LNCAP (cell line): ENCODE results near the gene AZU1.

Source experiments
- TF ChIP-seq, protein P1 (sequence below): fragments of 450-650 bp; IDR thresholded peaks from 2 replicates; pipeline ENCODE4 v1.5.1; 2017; ENCODE audit warnings: mild to moderate bottlenecking

Gene AZU1

DNA sequence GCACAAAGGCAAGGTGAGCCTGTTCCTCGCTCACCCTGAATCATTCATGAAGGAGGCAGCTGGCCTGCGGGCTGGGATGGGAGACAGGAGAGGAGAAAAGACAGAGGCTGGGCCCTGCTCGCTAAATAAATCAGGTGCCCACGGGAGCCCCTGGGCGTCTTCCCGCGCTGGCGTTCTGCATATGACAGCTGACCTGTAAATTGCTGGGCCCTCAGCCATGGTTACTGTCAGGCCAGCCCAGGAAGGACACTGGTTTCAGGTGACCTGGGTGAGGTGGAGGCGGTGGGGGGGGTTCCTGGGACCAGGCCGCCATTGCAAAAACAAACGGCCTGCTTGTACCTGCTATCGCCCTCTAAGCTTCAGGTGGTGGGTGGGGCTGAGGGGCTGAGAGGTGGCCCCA, 33.8 kb upstream of the AZU1 start:
- TF ChIP-seq, protein P1, sequence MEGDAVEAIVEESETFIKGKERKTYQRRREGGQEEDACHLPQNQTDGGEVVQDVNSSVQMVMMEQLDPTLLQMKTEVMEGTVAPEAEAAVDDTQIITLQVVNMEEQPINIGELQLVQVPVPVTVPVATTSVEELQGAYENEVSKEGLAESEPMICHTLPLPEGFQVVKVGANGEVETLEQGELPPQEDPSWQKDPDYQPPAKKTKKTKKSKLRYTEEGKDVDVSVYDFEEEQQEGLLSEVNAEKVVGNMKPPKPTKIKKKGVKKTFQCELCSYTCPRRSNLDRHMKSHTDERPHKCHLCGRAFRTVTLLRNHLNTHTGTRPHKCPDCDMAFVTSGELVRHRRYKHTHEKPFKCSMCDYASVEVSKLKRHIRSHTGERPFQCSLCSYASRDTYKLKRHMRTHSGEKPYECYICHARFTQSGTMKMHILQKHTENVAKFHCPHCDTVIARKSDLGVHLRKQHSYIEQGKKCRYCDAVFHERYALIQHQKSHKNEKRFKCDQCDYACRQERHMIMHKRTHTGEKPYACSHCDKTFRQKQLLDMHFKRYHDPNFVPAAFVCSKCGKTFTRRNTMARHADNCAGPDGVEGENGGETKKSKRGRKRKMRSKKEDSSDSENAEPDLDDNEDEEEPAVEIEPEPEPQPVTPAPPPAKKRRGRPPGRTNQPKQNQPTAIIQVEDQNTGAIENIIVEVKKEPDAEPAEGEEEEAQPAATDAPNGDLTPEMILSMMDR: no peak

DNA sequence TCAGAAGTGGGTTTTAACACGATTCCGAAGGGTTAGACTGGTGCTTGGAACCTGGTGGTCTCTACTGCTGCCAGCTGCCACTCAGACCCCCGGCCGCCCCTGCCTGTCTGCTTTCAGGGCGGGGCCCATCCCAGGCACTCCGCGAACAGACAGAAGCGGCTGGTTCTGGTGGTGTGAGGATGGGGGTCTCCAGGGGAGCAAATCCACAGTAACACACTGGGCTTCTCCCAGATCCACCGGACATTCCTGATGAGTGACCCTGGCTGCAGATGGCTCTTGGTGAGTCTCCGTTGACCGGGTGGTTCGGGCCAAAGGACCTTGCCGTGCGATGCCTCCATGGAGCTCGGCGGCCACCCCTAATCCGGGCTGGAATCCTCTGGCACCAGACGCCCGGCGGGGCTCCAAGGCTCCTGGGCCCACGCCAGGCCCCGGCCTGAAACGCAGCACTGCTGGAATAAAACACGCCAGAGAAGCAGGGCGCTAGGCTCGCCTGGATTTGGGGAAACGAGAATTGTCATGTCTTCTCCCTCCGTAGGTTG, 32.5 kb upstream of the AZU1 start:
- TF ChIP-seq, protein P1: no peak

DNA sequence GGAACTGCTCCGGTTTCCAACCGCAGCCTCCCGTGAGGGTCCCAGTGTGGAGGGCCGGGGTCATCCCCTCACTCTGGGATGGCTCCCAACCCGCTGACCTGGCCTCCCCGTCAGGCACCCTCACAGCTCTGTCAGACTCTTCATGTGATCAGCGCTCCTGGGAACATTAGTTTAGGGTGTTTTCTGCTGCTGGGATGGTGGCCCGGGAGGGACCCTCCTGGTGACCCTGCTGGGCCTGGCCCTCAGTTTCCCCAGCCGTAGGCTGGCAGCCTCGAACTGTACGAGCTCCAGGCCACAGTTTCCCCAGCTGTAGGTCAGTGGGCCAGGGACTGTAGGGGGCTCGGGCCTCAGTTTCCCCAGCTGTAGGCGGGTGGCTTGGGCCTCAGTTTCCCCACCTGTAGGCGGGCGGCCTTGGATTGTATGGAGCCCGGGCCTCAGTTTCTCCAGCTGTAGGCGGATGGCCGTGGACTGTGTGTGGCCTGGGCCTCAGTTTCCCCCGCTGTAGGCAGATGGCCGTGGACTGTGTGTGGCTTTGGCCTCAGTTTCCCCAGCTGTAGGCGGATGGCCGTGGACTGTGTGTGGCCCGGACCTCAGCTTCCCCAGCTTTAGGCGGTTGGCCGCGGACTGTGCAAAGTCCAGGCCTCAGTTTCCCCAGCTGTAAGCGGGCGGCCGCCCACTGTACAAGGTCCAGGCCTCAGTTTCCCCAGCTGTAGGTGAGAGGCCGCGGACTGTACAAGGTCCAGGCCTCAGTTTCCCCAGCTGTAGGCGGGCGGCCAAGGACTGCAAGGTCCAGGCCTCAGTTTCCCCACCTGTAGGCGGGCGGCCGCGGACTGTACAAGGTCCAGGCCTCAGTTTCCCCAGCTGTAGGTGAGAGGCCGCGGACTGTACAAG, 31.7 kb upstream of the AZU1 start:
- TF ChIP-seq, protein P1: no peak

DNA sequence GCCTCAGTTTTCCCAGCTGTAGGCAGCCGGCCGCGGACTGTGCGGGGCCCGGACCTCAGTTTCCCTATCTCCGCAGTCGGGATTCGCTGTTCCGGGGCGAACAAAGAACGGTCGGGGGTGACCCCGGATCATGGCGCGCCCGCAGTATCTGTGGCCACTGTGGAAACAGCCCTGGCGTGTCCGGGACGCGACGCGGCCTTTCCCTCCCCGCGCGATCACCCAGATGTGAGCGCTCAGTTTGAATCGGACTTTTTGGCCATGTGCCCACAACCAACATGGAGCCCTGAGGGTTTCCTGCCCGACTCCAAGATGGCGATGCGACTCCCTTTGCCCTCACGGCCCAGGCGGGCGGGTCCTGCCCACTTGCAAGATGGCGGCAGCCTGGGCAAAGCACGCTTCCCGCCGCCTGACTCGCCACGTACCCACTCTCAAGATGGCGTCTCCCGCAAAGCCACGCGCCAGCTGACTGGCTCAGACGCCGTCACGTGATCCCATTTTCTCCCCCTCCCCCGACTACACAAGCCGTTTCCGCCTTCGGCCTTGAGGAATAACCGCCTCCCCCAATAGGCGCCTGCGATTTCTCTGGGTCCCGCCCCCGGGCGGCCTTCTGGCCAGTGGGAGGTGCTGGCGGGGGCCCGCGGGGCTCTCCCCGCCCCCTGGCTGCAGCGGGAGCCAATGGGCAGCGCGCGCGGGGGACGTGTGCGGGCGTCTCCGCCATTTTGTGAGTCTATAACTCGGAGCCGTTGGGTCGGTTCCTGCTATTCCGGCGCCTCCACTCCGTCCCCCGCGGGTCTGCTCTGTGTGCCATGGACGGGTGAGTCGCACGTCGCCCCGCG, 30.7 kb upstream of the AZU1 start, which contains the start of gene PTBP1:
Gene PTBP1, plus strand, starts transcription at position 761 of the 836 bp plus-strand sequence. Its CDS starts 46 bp downstream, at position 807.
- TF ChIP-seq, protein P1: no peak

DNA sequence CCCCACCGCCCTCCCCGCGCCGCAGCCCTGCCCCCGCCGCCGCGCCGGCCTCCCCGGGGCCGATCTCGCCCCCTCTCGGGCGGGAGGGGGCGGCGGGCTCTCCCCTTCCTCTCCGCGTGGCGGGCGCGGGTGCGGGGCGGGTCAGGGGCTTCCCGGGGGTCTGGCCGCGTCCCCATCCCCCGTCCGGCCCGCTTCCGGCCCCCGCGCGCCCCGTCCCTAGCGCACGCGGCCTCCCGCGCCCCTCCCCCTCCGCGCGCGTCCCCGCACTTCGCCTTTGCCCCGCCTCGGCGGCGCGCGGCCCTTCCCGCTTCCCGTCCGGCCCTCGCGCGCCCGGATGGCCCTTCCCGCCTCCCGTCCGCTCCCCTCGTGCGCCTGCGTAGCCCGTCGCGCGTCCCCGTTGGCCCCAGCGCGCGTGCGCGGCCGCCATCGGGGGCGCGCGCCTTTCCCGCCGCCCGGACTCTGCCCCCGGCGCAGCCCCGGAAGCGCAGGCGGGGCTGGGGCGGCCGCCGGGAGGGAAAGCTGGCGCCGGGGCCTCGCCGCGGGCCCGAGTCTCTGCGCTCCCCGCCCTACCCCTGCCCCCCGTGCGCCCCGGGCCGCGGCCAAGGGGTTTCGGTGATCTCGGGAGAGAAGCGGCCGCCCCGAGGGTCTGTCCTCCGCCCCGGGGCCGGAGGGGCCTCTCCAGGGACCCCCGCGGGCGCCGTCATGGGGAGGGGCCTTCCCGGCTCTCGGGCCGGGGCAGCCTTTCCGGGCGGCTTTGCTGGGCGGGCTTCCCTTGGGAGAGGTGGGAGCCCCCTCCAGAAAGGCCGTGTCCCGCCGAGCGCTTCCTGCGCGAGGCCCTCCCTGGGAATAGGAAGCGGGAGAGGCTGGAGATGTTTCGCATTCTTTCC, 29.9 kb upstream of the AZU1 start:
- TF ChIP-seq, protein P1: no peak

DNA sequence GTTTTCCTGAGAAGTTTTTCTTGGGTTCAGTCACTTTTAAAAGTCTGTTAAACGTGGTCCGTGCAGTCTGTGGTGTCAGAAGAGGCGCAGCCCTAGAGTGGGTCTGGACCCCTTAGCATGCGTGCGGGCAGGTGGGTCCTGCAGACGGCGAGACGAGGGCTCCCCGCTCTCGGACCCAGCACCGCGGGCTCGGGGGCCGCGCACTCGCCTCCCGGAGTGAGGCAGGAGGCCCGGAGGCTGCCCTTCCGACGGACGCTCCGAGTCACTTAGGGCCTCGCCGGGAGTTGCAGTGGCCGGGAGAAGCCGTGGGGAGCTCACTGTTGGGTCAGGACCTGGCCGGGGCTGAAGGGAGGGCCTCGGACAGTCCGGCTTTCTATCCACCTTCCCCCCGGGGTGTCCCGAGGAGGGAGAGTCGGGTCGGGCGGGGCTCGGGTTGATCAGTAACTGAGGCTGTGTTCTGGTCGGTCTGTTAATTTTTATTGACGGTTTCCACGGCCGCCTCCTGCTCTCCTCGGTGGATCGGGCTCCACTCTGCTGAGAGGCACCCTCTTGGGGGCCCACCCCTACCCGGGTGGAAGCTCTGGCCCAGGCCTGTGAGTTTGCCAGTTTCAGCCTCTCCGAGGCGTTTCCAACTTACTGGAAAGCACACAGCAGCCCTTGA, 29.1 kb upstream of the AZU1 start:
- TF ChIP-seq, protein P1: no peak
